ENCODE measurements around the gene KRTAP4-9. TPM values are rescaled to one million over a fixed set of nuclear protein-coding genes. Genes with fewer than 3 reads are reported as not detected.

Gene KRTAP4-9
- total RNA-seq, 1 experiment from 2014 or later = not detected

DNA sequence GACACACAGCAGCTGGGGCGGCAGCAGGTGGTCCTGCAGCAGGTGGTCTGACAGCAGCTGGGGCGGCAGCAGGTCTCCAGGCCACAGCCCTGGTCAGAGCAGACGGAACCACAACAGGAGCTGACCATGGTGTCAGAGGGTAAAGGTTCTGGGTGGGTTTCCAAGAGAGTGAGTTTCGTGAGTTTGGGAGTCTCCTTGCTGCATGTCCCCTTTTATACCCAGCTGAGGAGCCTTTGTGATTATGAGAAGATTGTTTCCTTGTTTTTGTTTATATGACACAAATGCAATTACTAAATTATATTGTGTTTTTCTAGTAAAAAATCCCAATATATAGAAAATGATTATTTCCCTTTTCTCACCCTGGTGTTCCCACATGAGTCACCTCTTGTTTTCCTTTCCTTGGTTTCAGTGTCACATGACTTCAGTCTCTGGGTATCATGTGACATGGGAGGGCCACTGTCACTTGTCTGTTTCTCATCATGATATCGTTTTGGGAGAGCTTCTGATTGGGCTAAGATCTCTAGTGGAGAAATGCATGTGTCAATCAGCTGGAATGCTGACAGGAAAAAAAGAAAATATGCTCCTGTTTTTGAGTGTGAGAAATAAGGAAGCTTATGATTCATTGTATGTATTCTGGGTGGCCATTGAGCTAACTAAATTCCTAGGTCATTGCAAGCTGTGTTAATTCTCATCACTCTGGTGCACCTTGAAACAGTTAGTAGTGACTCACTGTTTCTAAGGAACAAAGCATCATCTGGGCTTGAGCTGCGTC is 35.4 kb downstream of the KRTAP4-9 start, which contains the start of gene KRTAP4-6:
Gene KRTAP4-6, minus strand, starts transcription at position 185 of the 772 bp plus-strand sequence. Its CDS starts 57 bp downstream, at position 128.
- TF ChIP-seq, protein P1, sequence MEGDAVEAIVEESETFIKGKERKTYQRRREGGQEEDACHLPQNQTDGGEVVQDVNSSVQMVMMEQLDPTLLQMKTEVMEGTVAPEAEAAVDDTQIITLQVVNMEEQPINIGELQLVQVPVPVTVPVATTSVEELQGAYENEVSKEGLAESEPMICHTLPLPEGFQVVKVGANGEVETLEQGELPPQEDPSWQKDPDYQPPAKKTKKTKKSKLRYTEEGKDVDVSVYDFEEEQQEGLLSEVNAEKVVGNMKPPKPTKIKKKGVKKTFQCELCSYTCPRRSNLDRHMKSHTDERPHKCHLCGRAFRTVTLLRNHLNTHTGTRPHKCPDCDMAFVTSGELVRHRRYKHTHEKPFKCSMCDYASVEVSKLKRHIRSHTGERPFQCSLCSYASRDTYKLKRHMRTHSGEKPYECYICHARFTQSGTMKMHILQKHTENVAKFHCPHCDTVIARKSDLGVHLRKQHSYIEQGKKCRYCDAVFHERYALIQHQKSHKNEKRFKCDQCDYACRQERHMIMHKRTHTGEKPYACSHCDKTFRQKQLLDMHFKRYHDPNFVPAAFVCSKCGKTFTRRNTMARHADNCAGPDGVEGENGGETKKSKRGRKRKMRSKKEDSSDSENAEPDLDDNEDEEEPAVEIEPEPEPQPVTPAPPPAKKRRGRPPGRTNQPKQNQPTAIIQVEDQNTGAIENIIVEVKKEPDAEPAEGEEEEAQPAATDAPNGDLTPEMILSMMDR (IDR thresholded peaks at IDR 0.05; ENCODE audit: unreplicated experiment) = no peak
- intact Hi-C loops (cut with micrococcal nuclease; ENCODE audit: unreplicated experiment) = no loop called here
- H3K4me3 Mint-ChIP-seq (ENCODE audit: low read depth, unreplicated experiment) = peak within 1 kb of the TSS; percentile 33
- no TSS peak for BruUV-seq (replicated peaks)
- DNase-seq = peak; percentile 44
- peaks cover 13% of the 10 kb centered on the region for H3K36me3 Mint-ChIP-seq (ENCODE audit: insufficient read depth, unreplicated experiment)
- H3K27ac Mint-ChIP-seq (ENCODE audit: unreplicated experiment) = peak within 1 kb of the TSS; percentile 84
- H3K9me3 Mint-ChIP-seq (ENCODE audit: low read depth, unreplicated experiment) = peaks cover 25% of the 10 kb centered on the region
- no peaks in the 10 kb centered on the region for H3K27me3 Mint-ChIP-seq (ENCODE audit: unreplicated experiment)
- CTCF ChIA-PET = interaction anchor here (0.5 to 1.2 kb wide), 4 partner anchors 8 to 1176 kb away, joined by 3 to 8 read pairs (median 4); no protein-coding TSS in a partner anchor
- peaks cover 32% of the 10 kb centered on the region for H3K4me1 Mint-ChIP-seq (ENCODE audit: low read depth, unreplicated experiment)

DNA sequence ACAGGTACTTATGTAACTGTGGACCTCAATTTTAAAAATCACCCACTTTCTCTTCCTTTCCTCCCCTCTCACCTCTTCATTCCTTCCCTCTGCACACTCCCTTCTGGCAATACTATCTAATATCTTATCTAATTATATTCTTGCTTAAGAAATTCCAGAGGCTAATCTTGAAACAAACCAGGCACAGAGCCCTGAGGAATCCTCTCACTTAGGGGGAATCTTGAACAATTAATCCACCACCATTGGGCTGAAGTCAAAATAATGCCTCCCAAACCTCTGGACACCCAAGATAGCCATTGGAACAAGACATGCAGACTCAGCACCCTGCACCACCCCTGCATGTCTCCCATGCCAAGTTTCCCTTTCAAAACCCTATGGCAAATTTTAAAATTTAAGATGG is 36.2 kb downstream of the KRTAP4-9 start:
- Mint-ChIP-seq H3K27ac (ENCODE audit: unreplicated experiment) (peak overlapping the region; percentile 84), H3K36me3 (ENCODE audit: insufficient read depth, unreplicated experiment) (peaks cover 13% of the 10 kb centered on the region), H3K9me3 (ENCODE audit: low read depth, unreplicated experiment) (peaks cover 24% of the 10 kb centered on the region), H3K4me3 (ENCODE audit: low read depth, unreplicated experiment) (no peak overlapping the region), H3K27me3 (ENCODE audit: unreplicated experiment) (no peaks in the 10 kb centered on the region), H3K4me1 (ENCODE audit: low read depth, unreplicated experiment) (peaks cover 32% of the 10 kb centered on the region)
- no peak for DNase-seq
- intact Hi-C loops (cut with micrococcal nuclease; ENCODE audit: unreplicated experiment) = no loop called here
- no TSS peak for BruUV-seq (replicated peaks)
- CTCF ChIA-PET = interaction anchor here (1.1 to 1.2 kb wide), 2 partner anchors 9 to 407 kb away, joined by 4 to 8 read pairs; no protein-coding TSS in a partner anchor
- TF ChIP-seq, protein P1 (IDR thresholded peaks at IDR 0.05; ENCODE audit: unreplicated experiment) = no peak

DNA sequence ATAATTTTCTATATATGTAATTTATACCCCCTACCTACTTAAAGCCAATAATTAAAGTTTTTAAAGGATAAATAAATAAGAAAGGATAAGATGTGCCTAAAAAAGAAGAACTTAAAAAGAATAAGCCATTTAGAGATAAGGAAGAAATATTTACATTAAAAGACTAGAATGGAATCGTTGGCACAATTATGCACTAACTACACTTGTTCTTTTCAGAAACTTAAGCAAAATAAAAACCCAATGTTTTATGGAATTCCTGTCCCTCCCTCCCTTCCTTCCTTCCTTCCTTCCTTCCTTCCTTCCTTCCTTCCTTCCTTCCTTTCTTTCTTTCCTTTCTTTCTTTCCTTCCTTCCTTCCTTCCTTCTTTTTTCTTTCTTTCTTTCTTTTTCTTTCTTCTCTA is 39.7 kb downstream of the KRTAP4-9 start:
- Mint-ChIP-seq H3K4me3 (ENCODE audit: low read depth, unreplicated experiment) (no peak overlapping the region), H3K36me3 (ENCODE audit: insufficient read depth, unreplicated experiment) (peaks cover 8% of the 10 kb centered on the region), H3K4me1 (ENCODE audit: low read depth, unreplicated experiment) (peaks cover 32% of the 10 kb centered on the region), H3K9me3 (ENCODE audit: low read depth, unreplicated experiment) (peaks cover 13% of the 10 kb centered on the region), H3K27ac (ENCODE audit: unreplicated experiment) (no peak overlapping the region), H3K27me3 (ENCODE audit: unreplicated experiment) (no peaks in the 10 kb centered on the region)
- intact Hi-C loops (cut with micrococcal nuclease; ENCODE audit: unreplicated experiment) = no loop called here
- no peak for DNase-seq
- no TSS peak for BruUV-seq (replicated peaks)
- TF ChIP-seq, protein P1 (IDR thresholded peaks at IDR 0.05; ENCODE audit: unreplicated experiment) = no peak
- CTCF ChIA-PET = no interaction called here

- DNase-seq = no peak
- CTCF ChIA-PET = no interaction called here
- Mint-ChIP-seq H3K36me3 (ENCODE audit: insufficient read depth, unreplicated experiment) (peaks cover 6% of the 10 kb centered on the region), H3K9me3 (ENCODE audit: low read depth, unreplicated experiment) (peaks cover 13% of the 10 kb centered on the region), H3K4me3 (ENCODE audit: low read depth, unreplicated experiment) (no peak overlapping the region), H3K4me1 (ENCODE audit: low read depth, unreplicated experiment) (peaks cover 28% of the 10 kb centered on the region), H3K27ac (ENCODE audit: unreplicated experiment) (no peak overlapping the region), H3K27me3 (ENCODE audit: unreplicated experiment) (no peaks in the 10 kb centered on the region)
- BruUV-seq (replicated peaks) = no TSS peak
- intact Hi-C loops (cut with micrococcal nuclease; ENCODE audit: unreplicated experiment) = no loop called here
- TF ChIP-seq, protein P1 (IDR thresholded peaks at IDR 0.05; ENCODE audit: unreplicated experiment) = no peak
These were observed 40.1 kb downstream of the KRTAP4-9 start for GRCh38 chr17:41145261-41145660.
